Astrocyte (in vitro differentiated cells and primary cell): ENCODE results near the gene OPCML. TPM values are rescaled to one million over a fixed set of nuclear protein-coding genes. Genes with fewer than 3 reads are reported as not detected.

Experiments
- DNase-seq: peaks from one replicate; pipeline ENCODE4 v3.0.0-alpha.2; 2010; ENCODE audit warnings: low read depth
- FAIRE-seq: peaks from 2 replicates; lab custom pipeline; 2011; peaks lifted over from hg19 to GRCh38; lab: Jason Lieb, UNC
- H2AFZ ChIP-seq: 2 replicates; pipeline ENCODE4 v1.6.0; 2012; ENCODE audit warnings: low read depth, low read length, inconsistent platforms
- H3K27ac ChIP-seq: 2 replicates; pipeline ENCODE4 v1.5.1; 2011; ENCODE audit warnings: low read depth, low read length, inconsistent platforms
- H3K27me3 ChIP-seq: 2 replicates; pipeline ENCODE4 v1.6.0; 2011; ENCODE audit warnings: low read length, inconsistent platforms; ENCODE audit not compliant: insufficient read depth
- H3K36me3 ChIP-seq: 2 replicates; pipeline ENCODE4 v1.5.1; 2011; ENCODE audit warnings: low read length, inconsistent platforms; ENCODE audit not compliant: insufficient read depth
- H3K4me1 ChIP-seq: 2 replicates; pipeline ENCODE4 v1.5.1; 2011; ENCODE audit warnings: low read length, inconsistent platforms; ENCODE audit not compliant: insufficient read depth
- H3K4me2 ChIP-seq: 2 replicates; pipeline ENCODE4 v1.6.0; 2012; ENCODE audit warnings: low read length, inconsistent platforms
- H3K4me3 ChIP-seq: 2 replicates; pipeline ENCODE4 v1.5.1; 2011; ENCODE audit warnings: low read depth, mild to moderate bottlenecking, low read length, inconsistent platforms; ENCODE audit not compliant: insufficient read depth
- H3K79me2 ChIP-seq: 2 replicates; pipeline ENCODE4 v1.6.0; 2012; ENCODE audit warnings: mild to moderate bottlenecking, low read length, inconsistent platforms; ENCODE audit not compliant: insufficient read depth
- H3K9ac ChIP-seq: 2 replicates; pipeline ENCODE4 v1.6.0; 2012; ENCODE audit warnings: mild to moderate bottlenecking, low read length, inconsistent platforms
- H3K9me3 ChIP-seq: 2 replicates; pipeline ENCODE4 v1.5.1; 2012; ENCODE audit warnings: low read depth, mild to moderate bottlenecking, low read length, inconsistent platforms; ENCODE audit not compliant: insufficient read depth
- H4K20me1 ChIP-seq: 2 replicates; pipeline ENCODE4 v1.6.0; 2012; ENCODE audit warnings: low read length, inconsistent platforms; ENCODE audit not compliant: insufficient read depth
- H3K27ac Mint-ChIP-seq: one replicate; pipeline ENCODE4 v1.8.0; 2021; ENCODE audit warnings: mild to moderate bottlenecking, mixed read lengths; ENCODE audit not compliant: unreplicated experiment
- H3K27me3 Mint-ChIP-seq: one replicate; pipeline ENCODE4 v1.8.0; 2021; ENCODE audit warnings: low read depth, mixed read lengths; ENCODE audit not compliant: unreplicated experiment
- H3K36me3 Mint-ChIP-seq: one replicate; pipeline ENCODE4 v1.8.0; 2021; ENCODE audit warnings: low read depth, mixed read lengths; ENCODE audit not compliant: unreplicated experiment
- H3K4me1 Mint-ChIP-seq: one replicate; pipeline ENCODE4 v1.8.0; 2021; ENCODE audit warnings: low read depth, mixed read lengths; ENCODE audit not compliant: unreplicated experiment
- H3K4me3 Mint-ChIP-seq: one replicate; pipeline ENCODE4 v1.8.0; 2021; ENCODE audit warnings: mild to moderate bottlenecking, moderate library complexity, mixed read lengths; ENCODE audit not compliant: unreplicated experiment
- H3K9me3 Mint-ChIP-seq: one replicate; pipeline ENCODE4 v1.8.0; 2021; ENCODE audit warnings: mild to moderate bottlenecking, mixed read lengths; ENCODE audit not compliant: unreplicated experiment
- CTCF ChIP-seq: IDR thresholded peaks from 2 replicates; pipeline ENCODE4 v1.5.1; 2011; ENCODE audit warnings: low read depth, mild to moderate bottlenecking, inconsistent platforms, low read length, moderate library complexity; ENCODE audit not compliant: insufficient read depth
- EZH2 ChIP-seq: IDR thresholded peaks from 2 replicates; pipeline ENCODE4 v1.6.1; 2012; ENCODE audit warnings: mild to moderate bottlenecking, low read length, inconsistent platforms; ENCODE audit not compliant: insufficient read depth
- total RNA-seq: library from RNA; stranded (reverse); gene quantifications from 2 replicates; pipeline ENCODE4 v1.2.1, GENCODE V29; 2021

OPCML gene
- total RNA-seq, 1 donor from 2014 or later, result 7.9 TPM

GRCh38 chr11:133326332-133326731, 206.0 kb downstream of the OPCML start:
- Mint-ChIP-seq H3K9me3 (no peaks in the 10 kb centered on the region), H3K4me1 (no peaks in the 10 kb centered on the region), H3K36me3 (no peaks in the 10 kb centered on the region), H3K27ac (no peak overlapping the region), H3K27me3 (no peaks in the 10 kb centered on the region), H3K4me3 (no peak overlapping the region)
- Histone ChIP-seq H3K4me1 (no peaks in the 10 kb centered on the region), H4K20me1 (no peaks in the 10 kb centered on the region), H3K79me2 (no peaks in the 10 kb centered on the region), H3K27ac (no peak overlapping the region), H3K4me2 (no peak overlapping the region), H3K9me3 (no peaks in the 10 kb centered on the region), H2AFZ (no peak overlapping the region), H3K27me3 (no peaks in the 10 kb centered on the region), H3K4me3 (no peak overlapping the region), H3K9ac (no peak overlapping the region), H3K36me3 (no peaks in the 10 kb centered on the region)
- FAIRE-seq (no peak), DNase-seq (no peak)
- no peak for TF ChIP-seq EZH2
- no peak for TF ChIP-seq CTCF

GRCh38 chr11:133325711-133326110, 206.6 kb downstream of the OPCML start:
- H4K20me1 ChIP-seq, result no peaks in the 10 kb centered on the region
- DNase-seq (no peak), FAIRE-seq (no peak)
- no peaks in the 10 kb centered on the region for H3K9me3 Mint-ChIP-seq
- H3K27ac ChIP-seq, result no peak overlapping the region
- no peak overlapping the region for H3K4me3 ChIP-seq
- H3K9ac ChIP-seq, result no peak overlapping the region
- no peaks in the 10 kb centered on the region for H3K9me3 ChIP-seq
- H3K27ac Mint-ChIP-seq, result no peak overlapping the region
- no peak overlapping the region for H3K4me2 ChIP-seq
- H3K4me3 Mint-ChIP-seq, result no peak overlapping the region
- no peaks in the 10 kb centered on the region for H3K4me1 Mint-ChIP-seq
- H3K27me3 ChIP-seq, result no peaks in the 10 kb centered on the region
- no peaks in the 10 kb centered on the region for H3K79me2 ChIP-seq
- no peaks in the 10 kb centered on the region for H3K36me3 Mint-ChIP-seq
- no peaks in the 10 kb centered on the region for H3K36me3 ChIP-seq
- no peak overlapping the region for H2AFZ ChIP-seq
- no peaks in the 10 kb centered on the region for H3K4me1 ChIP-seq
- TF ChIP-seq EZH2 (no peak), CTCF (no peak)
- no peaks in the 10 kb centered on the region for H3K27me3 Mint-ChIP-seq

GRCh38 chr11:133323354-133323753, 208.9 kb downstream of the OPCML start:
- Histone ChIP-seq H3K4me3 (no peak overlapping the region), H3K4me1 (no peaks in the 10 kb centered on the region), H3K27me3 (no peaks in the 10 kb centered on the region), H3K4me2 (no peak overlapping the region), H2AFZ (no peak overlapping the region), H3K27ac (no peak overlapping the region), H3K79me2 (no peaks in the 10 kb centered on the region), H3K9ac (no peak overlapping the region), H3K36me3 (no peaks in the 10 kb centered on the region), H4K20me1 (no peaks in the 10 kb centered on the region), H3K9me3 (no peaks in the 10 kb centered on the region)
- Mint-ChIP-seq H3K9me3 (no peaks in the 10 kb centered on the region), H3K4me1 (no peaks in the 10 kb centered on the region), H3K4me3 (no peak overlapping the region), H3K27me3 (no peaks in the 10 kb centered on the region), H3K36me3 (no peaks in the 10 kb centered on the region), H3K27ac (no peak overlapping the region)
- no peak for FAIRE-seq
- no peak for TF ChIP-seq CTCF
- no peak for TF ChIP-seq EZH2
- no peak for DNase-seq
